Hepatocyte (in vitro differentiated cells): ENCODE measurements around the gene OST4.

Experiments
- CTCF ChIP-seq: fragments of 200-600 bp; sonication (generic); IDR thresholded peaks from 2 replicates; pipeline ENCODE4 v1.5.1; 2016; ENCODE audit warnings: antibody characterized with exemption, mild to moderate bottlenecking; ENCODE audit not compliant: poor library complexity
- EZH2 ChIP-seq: fragments of 200-600 bp; sonication (generic); IDR thresholded peaks from 2 replicates; pipeline ENCODE4 v1.6.1; 2016; ENCODE audit warnings: antibody characterized with exemption, mild to moderate bottlenecking, borderline replicate concordance
- EZH2phosphoT487 ChIP-seq: fragments of 200-600 bp; sonication (generic); IDR thresholded peaks from one replicate; pipeline ENCODE4 v1.6.1; 2018; ENCODE audit warnings: antibody characterized with exemption, mild to moderate bottlenecking, low read depth, moderate library complexity; ENCODE audit not compliant: unreplicated experiment, severe bottlenecking

- TF ChIP-seq CTCF: no peak
- TF ChIP-seq EZH2phosphoT487: no peak
- TF ChIP-seq EZH2: no peak
Observed at GRCh38 chr2:27072920-27073319, 1.5 kb upstream of the OST4 start.
